Motor neuron (in vitro differentiated cells): Measurements from ENCODE around the gene ZNF530. TPM values are rescaled to one million over a fixed set of nuclear protein-coding genes. Genes with fewer than 3 reads are reported as not detected.

Experiments used
- ATAC-seq, 8 experiments: fragments of 200-7000 bp; cut with Tn5 transposase; replicated peaks in 6 of 8; 2 replicates each; pipeline ENCODE4 v1.8.0; 2021; ENCODE audit warnings: mild to moderate bottlenecking in 8 of 8, moderate library complexity in 8 of 8
- H3K27ac ChIP-seq, 2 donors: fragments of 250-450 bp; sonication (Bioruptor Pico); 2 replicates each; pipeline ENCODE4 v1.9.0; 2021; ENCODE audit warnings: antibody characterized with exemption in 2 of 2, mild to moderate bottlenecking in 2 of 2, moderate library complexity in 1 of 2
- H3K4me1 ChIP-seq, 2 donors: fragments of 250-450 bp; sonication (Bioruptor Pico); replicated peaks in 1 of 2; 2 replicates each; pipeline ENCODE4 v1.6.1; 2021; ENCODE audit warnings: antibody characterized with exemption in 2 of 2, mild to moderate bottlenecking in 2 of 2, moderate library complexity in 1 of 2
- H3K4me3 ChIP-seq, 5 donors: fragments of 250-450 bp; sonication (Bioruptor Pico); 2 replicates each; pipeline ENCODE4 v1.9.0; 2021; ENCODE audit warnings: antibody characterized with exemption in 5 of 5, mild to moderate bottlenecking in 5 of 5, moderate library complexity in 4 of 5
- whole genome bisulfite sequencing, 10 experiments: fragments of 450-650 bp; shearing (Covaris generic); methylation state at CpG; one replicate each; pipeline ENCODE4 v1.0.0; 2022; 5-methylcytosine and 5-hydroxymethylcytosine counted together
- in situ Hi-C, 9 experiments: fragments of 400-800 bp; cut with MboI; loops; one replicate each; pipeline ENCODE4 v1.15.0; 2021; ENCODE audit warnings: low sequenced_read_pairs in 9 of 9, low pct_unique_long_range_greater_than_20kb in 2 of 9; ENCODE audit not compliant: unreplicated experiment in 9 of 9
- total RNA-seq, 8 experiments: library from RNA; unstranded; fragments of 300-600 nt; gene quantifications; 2 replicates each; pipeline versions ENCODE4 v1.2.3 to v1.2.4, GENCODE V29; 2022

ZNF530 gene
- total RNA-seq, 8 experiments from 2014 or later: 2.4 to 6.6 (median 3.5) TPM

DNA sequence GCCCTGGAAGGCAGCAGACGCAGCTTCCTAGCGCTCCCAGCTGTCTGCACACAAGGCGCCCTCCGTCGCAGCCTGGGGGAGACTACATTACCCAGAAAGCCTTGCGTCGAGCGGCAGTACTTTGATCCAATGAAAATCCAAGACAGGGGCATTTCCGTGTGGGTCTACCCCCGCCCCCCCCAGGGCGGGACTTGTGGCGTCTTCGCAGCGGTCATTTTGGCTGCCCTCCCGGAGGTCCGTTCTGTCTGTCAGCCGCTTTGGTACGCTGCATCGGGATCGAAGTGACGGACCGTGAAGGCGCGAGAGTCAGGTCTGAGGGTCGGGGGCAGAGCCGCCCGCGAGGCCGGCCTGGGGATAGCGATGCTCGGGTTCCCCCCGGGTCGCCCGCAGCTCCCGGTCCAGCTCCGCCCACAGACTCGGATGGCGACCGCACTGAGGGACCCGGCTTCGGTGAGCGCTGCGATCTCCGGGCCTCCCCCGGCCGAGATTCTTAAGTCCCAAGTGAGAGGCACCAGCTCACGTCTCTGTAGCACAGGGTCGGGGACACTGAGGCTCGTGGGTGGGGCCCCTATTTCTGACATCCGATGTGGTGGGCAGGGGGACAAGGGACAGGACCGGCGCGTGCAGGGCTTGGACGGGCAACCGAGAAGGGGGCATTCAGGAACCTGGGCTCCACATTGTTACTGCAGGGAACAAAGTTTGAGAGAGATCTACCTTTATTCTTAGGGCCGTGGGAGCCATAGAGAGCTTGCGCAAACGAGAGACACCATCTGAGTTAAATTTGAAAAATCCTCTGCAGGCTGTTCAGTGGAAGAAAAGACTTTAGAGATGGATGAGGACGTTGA lies 33.5 kb downstream of the ZNF530 start, which contains the start of gene ZNF211:
ZNF211 (plus strand) TSS at position 182 of the 845 bp plus-strand sequence; CDS start at position 361, 179 bp downstream.
- H3K27ac ChIP-seq: peak within 1 kb of the TSS; percentile 63 to 71
- H3K4me3 ChIP-seq: peak within 1 kb of the TSS; percentile 65 to 99 (median 80)
- ATAC-seq: peak; percentile 96 to 100 (median 99)
- in situ Hi-C loops: no loop called here
- WGBS, 10 experiments: 0 to 17% (median 0%) methylated on average over 1 to 11 of the region's 59 CpGs; no CpG with 5 or more reads in 4 of the 10 experiments
- peaks cover 0 to 7% of the 10 kb centered on the region in 2 donors for H3K4me1 ChIP-seq

DNA sequence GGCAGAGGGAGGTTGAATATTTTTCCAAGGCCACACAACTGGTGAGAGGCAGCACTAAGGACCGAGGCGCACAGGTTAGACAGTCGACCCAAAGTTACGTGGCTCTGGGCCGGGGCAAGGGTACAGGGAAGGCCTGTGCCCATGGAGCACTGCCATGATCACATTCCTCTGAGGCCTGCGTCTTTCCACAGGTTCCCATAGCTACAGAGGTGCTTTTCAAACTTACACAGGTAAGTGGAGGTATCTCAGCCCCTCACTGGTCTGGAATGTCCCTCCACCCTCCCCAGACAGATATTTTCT lies 34.1 kb downstream of the ZNF530 start:
- Histone ChIP-seq H3K4me1 (peaks cover 0 to 7% of the 10 kb centered on the region in 2 donors), H3K4me3 (peak overlapping the region; percentile 65 to 99 (median 80)), H3K27ac (no peak overlapping the region)
- in situ Hi-C loops: no loop called here
- WGBS, 10 experiments: 20 to 80% (median 35%) methylated on average over 1 to 5 of the region's 6 CpGs; no CpG with 5 or more reads in 6 of the 10 experiments
- ATAC-seq: peak in 1 of 8 experiments; percentile 5

DNA sequence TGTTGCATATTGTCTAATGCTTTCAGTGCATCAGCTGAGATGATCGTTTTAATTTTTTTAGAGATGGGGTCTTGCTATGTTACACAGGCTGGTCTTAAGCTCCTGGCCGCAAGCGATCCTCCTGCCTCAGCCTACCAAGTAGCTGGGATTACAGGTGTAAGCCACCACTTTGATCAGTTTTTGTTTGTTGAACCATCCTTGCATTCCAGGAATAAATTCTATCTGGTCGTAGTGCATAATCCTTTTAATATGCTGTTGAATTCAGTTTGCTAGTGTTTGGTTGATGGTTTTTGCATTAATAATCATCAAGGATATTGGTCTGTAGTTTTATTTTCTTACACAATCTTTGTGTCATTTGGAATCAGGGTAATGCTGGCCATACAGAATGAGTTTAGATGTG lies 37.7 kb downstream of the ZNF530 start:
- ATAC-seq: no peak
- Histone ChIP-seq H3K4me1 (peaks cover 0 to 7% of the 10 kb centered on the region in 2 donors), H3K4me3 (no peak overlapping the region), H3K27ac (no peak overlapping the region)
- 82 to 100% (median 95%) methylated on average over 1 to 4 of the region's 4 CpGs for WGBS, 10 experiments
- in situ Hi-C loops: no loop called here

DNA sequence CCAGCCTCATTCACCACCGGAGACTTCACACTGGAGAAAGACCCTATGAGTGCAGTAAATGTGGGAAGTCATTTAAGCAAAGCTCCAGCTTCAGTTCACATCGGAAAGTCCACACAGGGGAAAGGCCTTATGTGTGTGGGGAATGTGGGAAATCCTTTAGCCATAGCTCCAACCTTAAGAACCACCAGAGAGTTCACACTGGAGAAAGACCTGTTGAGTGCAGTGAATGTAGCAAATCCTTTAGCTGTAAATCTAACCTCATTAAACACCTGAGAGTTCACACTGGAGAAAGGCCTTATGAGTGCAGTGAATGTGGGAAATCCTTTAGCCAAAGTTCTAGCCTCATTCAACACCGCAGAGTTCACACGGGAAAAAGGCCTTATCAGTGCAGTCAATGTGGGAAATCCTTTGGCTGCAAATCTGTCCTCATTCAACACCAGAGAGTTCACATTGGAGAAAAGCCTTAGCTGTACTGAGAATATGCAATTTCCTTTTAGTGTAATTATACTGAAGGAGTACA lies 42.1 kb downstream of the ZNF530 start:
- no peak for ATAC-seq
- no peak overlapping the region for H3K27ac ChIP-seq
- no peak overlapping the region for H3K4me3 ChIP-seq
- no peaks in the 10 kb centered on the region for H3K4me1 ChIP-seq
- in situ Hi-C loops: no loop called here
- WGBS, 10 experiments: 80 to 100% (median 100%) methylated on average over 1 to 3 of the region's 4 CpGs; no CpG with 5 or more reads in 1 of the 10 experiments

DNA sequence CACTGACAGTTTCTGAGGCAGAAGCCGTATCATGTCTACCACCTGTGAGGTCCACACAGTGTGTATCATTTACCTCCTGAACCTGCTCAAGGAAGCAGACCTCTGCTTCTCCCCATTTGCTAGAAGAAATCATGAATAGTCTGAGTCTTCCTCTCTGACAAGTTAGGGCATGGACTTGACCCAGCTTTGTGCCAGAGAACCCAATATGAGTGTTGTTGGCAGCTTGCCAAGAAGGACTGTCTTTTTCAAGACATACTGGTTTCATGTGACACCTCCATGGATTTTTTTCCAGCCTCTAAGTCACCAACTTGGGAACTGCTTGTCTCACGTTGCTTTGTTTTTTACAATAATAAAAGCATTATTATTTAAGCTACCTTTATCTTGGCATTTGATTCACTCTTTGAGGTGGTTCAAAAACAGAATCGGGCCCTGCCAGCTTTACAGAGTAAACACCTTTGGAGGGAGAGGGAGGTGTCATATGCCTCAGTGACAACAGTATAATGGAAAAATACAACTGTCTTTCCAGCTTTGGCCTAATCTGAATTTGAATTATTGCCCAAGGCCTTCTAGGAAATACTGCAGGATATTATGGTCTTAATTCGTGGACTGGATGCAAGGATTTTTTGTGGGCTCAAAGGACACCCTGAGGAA lies 42.8 kb downstream of the ZNF530 start:
- in situ Hi-C loops: no loop called here
- ATAC-seq: no peak
- WGBS, 10 experiments: 70 to 100% (median 95%) methylated on average over 1 to 4 of the region's 4 CpGs; no CpG with 5 or more reads in 1 of the 10 experiments

DNA sequence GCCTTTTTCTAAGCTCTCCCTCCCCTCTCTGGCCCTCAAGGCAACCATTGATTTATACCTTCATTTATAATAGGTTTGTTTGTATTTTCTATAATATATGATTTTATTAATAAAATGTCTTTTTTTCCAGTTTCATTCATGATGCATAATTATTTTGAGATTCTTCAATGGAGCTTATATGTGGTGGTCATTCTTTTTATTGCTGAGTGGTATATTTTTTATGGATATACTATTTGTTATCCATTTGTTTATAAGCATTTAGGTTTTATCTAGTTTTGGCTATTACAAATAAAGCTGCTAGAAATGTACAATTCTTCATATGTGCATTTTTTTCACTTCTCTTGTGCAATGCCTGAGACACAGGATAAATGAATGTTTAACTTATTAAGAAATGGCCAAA lies 44.0 kb downstream of the ZNF530 start:
- Histone ChIP-seq H3K27ac (no peak overlapping the region), H3K4me3 (no peak overlapping the region), H3K4me1 (no peaks in the 10 kb centered on the region)
- in situ Hi-C loops: no loop called here
- no peak for ATAC-seq

More for the DNA sequence above, 42.8 kb downstream of the ZNF530 start:
- no peak overlapping the region for H3K27ac ChIP-seq
- no peak overlapping the region for H3K4me3 ChIP-seq
- no peaks in the 10 kb centered on the region for H3K4me1 ChIP-seq

DNA sequence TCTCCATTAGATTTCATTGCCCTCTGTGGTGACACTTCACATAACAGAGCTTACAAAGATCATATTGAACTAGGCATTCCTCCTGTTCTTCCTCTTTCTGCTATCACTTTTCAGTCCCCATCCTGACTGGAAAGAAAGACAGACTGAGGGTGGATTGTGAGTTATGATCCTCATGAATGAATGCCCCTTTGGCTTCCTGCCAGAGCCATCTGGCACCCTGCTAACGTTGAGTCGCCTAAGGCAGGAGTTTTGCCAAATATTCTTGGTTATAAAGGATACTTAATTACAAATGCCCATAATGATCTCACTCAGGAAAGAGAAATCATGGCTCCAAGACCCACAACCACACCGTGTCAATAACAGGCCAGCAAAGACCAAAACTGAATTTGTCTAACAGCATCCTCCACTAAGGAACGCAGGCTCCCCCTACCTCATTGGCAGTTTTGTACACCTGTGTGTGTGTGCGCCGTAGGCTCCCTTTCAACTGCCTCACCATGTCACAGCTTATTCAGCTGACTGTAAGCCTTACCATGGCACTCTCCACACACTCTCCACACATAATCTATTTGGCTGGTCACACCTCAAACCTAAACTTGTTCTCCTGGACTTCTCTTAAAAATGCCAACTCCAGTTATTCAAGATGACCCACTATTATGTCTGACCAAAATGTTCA lies 48.8 kb downstream of the ZNF530 start:
- H3K27ac ChIP-seq: no peak overlapping the region
- in situ Hi-C loops: no loop called here
- no peaks in the 10 kb centered on the region for H3K4me1 ChIP-seq
- H3K4me3 ChIP-seq: no peak overlapping the region
- 0 to 88% (median 60%) methylated on average over 1 to 6 of the region's 6 CpGs; no CpG with 5 or more reads in 1 of the 10 experiments for WGBS, 10 experiments
- peak in 1 of 8 experiments; percentile 34 for ATAC-seq

DNA sequence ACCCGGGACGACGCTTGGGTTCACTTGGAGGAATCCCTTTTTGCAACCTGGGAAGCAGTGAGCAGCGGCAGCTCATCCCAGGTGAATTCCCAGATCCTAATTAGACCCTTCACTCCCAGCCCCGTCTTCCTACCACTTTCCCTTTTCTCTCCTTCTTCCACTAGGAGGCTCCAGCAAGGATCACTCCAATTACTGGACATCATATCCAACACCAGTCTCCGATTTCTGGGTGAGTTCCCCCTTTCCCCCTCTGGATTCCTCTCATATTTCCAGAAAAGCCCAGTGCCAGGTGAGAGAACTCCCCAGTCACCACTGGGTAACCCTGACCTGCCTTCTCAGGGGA lies 51.9 kb downstream of the ZNF530 start:
- Histone ChIP-seq H3K27ac (no peak overlapping the region), H3K4me1 (no peaks in the 10 kb centered on the region), H3K4me3 (no peak overlapping the region)
- WGBS, 10 experiments: 22 to 91% (median 44%) methylated on average over 1 to 6 of the region's 6 CpGs; no CpG with 5 or more reads in 2 of the 10 experiments
- in situ Hi-C loops: no loop called here
- ATAC-seq: peak in 2 of 8 experiments; percentile 37 to 53

DNA sequence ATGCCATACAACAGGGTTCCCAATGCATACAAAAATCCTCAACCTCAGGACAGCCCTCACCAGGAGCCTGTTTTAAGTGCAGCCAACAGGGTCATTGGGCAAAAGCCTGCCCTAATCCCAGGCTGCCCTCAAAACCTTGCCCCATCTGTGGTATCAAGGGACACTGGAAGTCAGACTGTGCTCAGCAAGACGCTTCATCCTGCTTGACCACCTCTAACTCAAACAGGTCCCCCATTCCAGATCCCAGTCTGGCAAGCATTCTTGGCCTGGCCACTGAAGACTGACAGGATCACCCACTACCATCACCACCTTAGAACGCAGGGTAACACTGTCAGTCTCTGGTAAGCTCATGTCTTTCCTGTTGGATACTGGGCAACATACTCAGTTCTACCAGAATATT lies 54.0 kb downstream of the ZNF530 start:
- Histone ChIP-seq H3K27ac (no peak overlapping the region), H3K4me3 (no peak overlapping the region), H3K4me1 (no peaks in the 10 kb centered on the region)
- no peak for ATAC-seq
- in situ Hi-C loops: no loop called here
- 0 to 33% (median 0%) methylated on average over 1 to 2 of the region's 2 CpGs; no CpG with 5 or more reads in 6 of the 10 experiments for WGBS, 10 experiments

DNA sequence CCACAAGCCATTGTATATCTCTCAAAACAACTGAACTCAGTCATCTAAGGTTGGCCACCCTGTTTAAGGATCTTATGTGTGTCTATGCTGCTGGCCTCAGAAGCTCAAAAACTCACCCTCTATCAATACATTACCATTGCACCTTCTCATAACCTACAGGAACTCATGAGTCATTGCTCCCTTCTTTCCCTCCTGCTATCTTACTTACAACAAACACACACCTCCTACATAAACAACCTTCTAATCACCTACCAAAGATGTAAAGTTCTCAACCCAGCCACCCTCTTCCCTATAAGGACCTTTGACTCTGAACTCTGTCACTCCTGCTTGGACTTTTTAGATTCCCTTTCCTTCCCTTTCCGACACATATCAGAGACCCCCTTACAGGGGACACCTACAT lies 55.8 kb downstream of the ZNF530 start:
- in situ Hi-C loops: no loop called here
- 33 to 83% (median 41%) methylated on average over 1 of the region's 1 CpG; no CpG with 5 or more reads in 4 of the 10 experiments for WGBS, 10 experiments

DNA sequence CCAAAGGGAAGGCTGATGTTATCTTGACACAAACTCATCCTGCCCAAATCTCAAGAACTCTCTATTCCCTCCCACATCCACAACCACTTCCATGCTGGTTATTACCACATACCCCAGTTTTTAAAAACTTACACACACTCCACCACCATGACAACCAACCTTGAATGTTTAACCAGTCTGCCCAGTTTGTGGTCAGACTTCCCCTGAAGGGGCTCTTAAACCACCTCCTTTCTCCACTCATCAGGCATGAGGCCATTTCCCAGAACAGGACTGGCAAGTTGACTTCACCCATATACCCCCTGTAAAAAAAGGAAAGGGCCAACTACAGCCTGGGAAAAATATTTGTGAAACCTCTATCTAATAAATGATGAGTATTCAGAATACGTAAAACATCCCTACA lies 56.7 kb downstream of the ZNF530 start:
- Histone ChIP-seq H3K4me1 (no peaks in the 10 kb centered on the region), H3K4me3 (no peak overlapping the region), H3K27ac (no peak overlapping the region)
- in situ Hi-C loops: no loop called here
- ATAC-seq: no peak
- WGBS, 10 experiments: 0 to 83% (median 30%) methylated on average over 1 of the region's 1 CpG; no CpG with 5 or more reads in 5 of the 10 experiments

More for the DNA sequence above, 55.8 kb downstream of the ZNF530 start:
- Histone ChIP-seq H3K4me3 (no peak overlapping the region), H3K4me1 (no peaks in the 10 kb centered on the region), H3K27ac (no peak overlapping the region)
- no peak for ATAC-seq
